Mesenchymal stem cell (in vitro differentiated cells and primary cell): ENCODE data around the gene PPP6R2.
A peak's percentile ranks its signal among the peaks of the same experiment; 100 is the strongest.

Experiments used
- DNase-seq: peaks from one replicate; pipeline ENCODE4 v3.0.0-alpha.2; 2013
- H2AFZ ChIP-seq: one replicate; pipeline ENCODE4 v1.6.1; 2013; ENCODE audit warnings: low read depth, mild to moderate bottlenecking, control low read depth, inconsistent platforms, low read length, moderate library complexity
- H2AK5ac ChIP-seq: 2 replicates; pipeline ENCODE4 v1.6.1; 2013; ENCODE audit warnings: low read length, moderate library complexity, mild to moderate bottlenecking, inconsistent platforms; ENCODE audit not compliant: severe bottlenecking
- H2BK120ac ChIP-seq: one replicate; pipeline ENCODE4 v1.6.1; 2013; ENCODE audit warnings: low read depth, mild to moderate bottlenecking, inconsistent platforms, low read length, moderate library complexity
- H2BK12ac ChIP-seq, 2 experiments: one replicate each; pipeline ENCODE4 v1.6.1; 2013; ENCODE audit warnings: inconsistent platforms in 2 of 2, low read length in 2 of 2, mild to moderate bottlenecking in 2 of 2, moderate library complexity in 2 of 2, control low read depth in 1 of 2
- H2BK15ac ChIP-seq: one replicate; pipeline ENCODE4 v1.6.1; 2013; ENCODE audit warnings: mild to moderate bottlenecking, low read depth, inconsistent platforms; ENCODE audit not compliant: poor library complexity, severe bottlenecking
- H2BK5ac ChIP-seq: 2 replicates; pipeline ENCODE4 v1.6.1; 2013; ENCODE audit warnings: low read depth, mild to moderate bottlenecking, low read length, control low read depth, inconsistent platforms; ENCODE audit not compliant: poor library complexity, severe bottlenecking
- H3K14ac ChIP-seq, 2 experiments: one replicate each; pipeline ENCODE4 v1.6.1; 2013; ENCODE audit warnings: inconsistent platforms in 2 of 2, low read length in 2 of 2, control low read depth in 1 of 2, mild to moderate bottlenecking in 1 of 2, moderate library complexity in 1 of 2
- H3K18ac ChIP-seq, 2 experiments: one replicate each; pipeline ENCODE4 v1.6.1; 2013; ENCODE audit warnings: inconsistent platforms in 2 of 2, low read length in 2 of 2, control low read depth in 1 of 2, low read depth in 1 of 2, mild to moderate bottlenecking in 1 of 2
- H3K23ac ChIP-seq, 2 experiments: one replicate each; pipeline ENCODE4 v1.6.1; 2013; ENCODE audit warnings: inconsistent platforms in 2 of 2, low read length in 2 of 2, mild to moderate bottlenecking in 2 of 2, moderate library complexity in 2 of 2, control low read depth in 1 of 2
- H3K27ac ChIP-seq: 2 replicates; pipeline ENCODE4 v1.5.1; 2013; ENCODE audit warnings: mild to moderate bottlenecking, moderate library complexity, low read length, control low read depth, inconsistent platforms; ENCODE audit not compliant: poor library complexity, severe bottlenecking
- H3K27me3 ChIP-seq, 2 experiments: 2 replicates each; pipeline versions ENCODE4 v1.6.1 to v1.7.0; 2013; ENCODE audit warnings: low read length in 2 of 2, mild to moderate bottlenecking in 2 of 2, moderate library complexity in 2 of 2, control low read depth in 1 of 2, inconsistent platforms in 1 of 2; ENCODE audit not compliant: control insufficient read depth in 1 of 2, insufficient read depth in 1 of 2
- H3K36me3 ChIP-seq, 2 experiments: 2 replicates each; pipeline versions ENCODE4 v1.6.1 to v1.7.0; 2013; ENCODE audit warnings: low read length in 2 of 2, control low read depth in 1 of 2, inconsistent platforms in 1 of 2, low read depth in 1 of 2, mild to moderate bottlenecking in 1 of 2; ENCODE audit not compliant: insufficient read depth in 2 of 2, control insufficient read depth in 1 of 2
- H3K4ac ChIP-seq, 2 experiments: one replicate each; pipeline ENCODE4 v1.6.1; 2013; ENCODE audit warnings: inconsistent platforms in 2 of 2, low read length in 2 of 2, mild to moderate bottlenecking in 2 of 2, moderate library complexity in 2 of 2, control low read depth in 1 of 2, low read depth in 1 of 2
- H3K4me1 ChIP-seq: 2 replicates; pipeline ENCODE4 v1.6.1; 2013; ENCODE audit warnings: low read depth, low read length, control low read depth; ENCODE audit not compliant: control insufficient read depth, insufficient read depth
- H3K4me2 ChIP-seq: 2 replicates; pipeline ENCODE4 v1.6.1; 2013; ENCODE audit warnings: low read length, mild to moderate bottlenecking, inconsistent platforms; ENCODE audit not compliant: poor library complexity, severe bottlenecking
- H3K4me3 ChIP-seq, 2 experiments: 2 replicates each; pipeline versions ENCODE4 v1.5.1 to v1.7.0; 2013; ENCODE audit warnings: low read length in 2 of 2, mild to moderate bottlenecking in 2 of 2, control low read depth in 1 of 2, low read depth in 1 of 2; ENCODE audit not compliant: insufficient read depth in 1 of 2
- H3K79me1 ChIP-seq: replicated peaks from 2 replicates; pipeline ENCODE4 v1.6.1; 2013; ENCODE audit warnings: mild to moderate bottlenecking, control low read depth, low read length, inconsistent platforms; ENCODE audit not compliant: poor library complexity, severe bottlenecking
- H3K9ac ChIP-seq: 2 replicates; pipeline ENCODE4 v1.7.0; 2013; ENCODE audit warnings: mild to moderate bottlenecking, low read length, moderate library complexity
- H3K9me3 ChIP-seq: 2 replicates; pipeline ENCODE4 v1.7.0; 2013; ENCODE audit warnings: mild to moderate bottlenecking, low read length; ENCODE audit not compliant: control insufficient read depth
- H4K8ac ChIP-seq: one replicate; pipeline ENCODE4 v1.6.1; 2013; ENCODE audit warnings: inconsistent platforms, mild to moderate bottlenecking, low read length, moderate library complexity
- H4K91ac ChIP-seq: one replicate; pipeline ENCODE4 v1.6.1; 2013; ENCODE audit warnings: mild to moderate bottlenecking, low read length, inconsistent platforms
- WGBS: methylation state at CpG from one replicate; pipeline ENCODE4 v1.1.7; 2013; ENCODE audit warnings: mixed read lengths; 5-methylcytosine and 5-hydroxymethylcytosine counted together

PPP6R2 gene

DNA sequence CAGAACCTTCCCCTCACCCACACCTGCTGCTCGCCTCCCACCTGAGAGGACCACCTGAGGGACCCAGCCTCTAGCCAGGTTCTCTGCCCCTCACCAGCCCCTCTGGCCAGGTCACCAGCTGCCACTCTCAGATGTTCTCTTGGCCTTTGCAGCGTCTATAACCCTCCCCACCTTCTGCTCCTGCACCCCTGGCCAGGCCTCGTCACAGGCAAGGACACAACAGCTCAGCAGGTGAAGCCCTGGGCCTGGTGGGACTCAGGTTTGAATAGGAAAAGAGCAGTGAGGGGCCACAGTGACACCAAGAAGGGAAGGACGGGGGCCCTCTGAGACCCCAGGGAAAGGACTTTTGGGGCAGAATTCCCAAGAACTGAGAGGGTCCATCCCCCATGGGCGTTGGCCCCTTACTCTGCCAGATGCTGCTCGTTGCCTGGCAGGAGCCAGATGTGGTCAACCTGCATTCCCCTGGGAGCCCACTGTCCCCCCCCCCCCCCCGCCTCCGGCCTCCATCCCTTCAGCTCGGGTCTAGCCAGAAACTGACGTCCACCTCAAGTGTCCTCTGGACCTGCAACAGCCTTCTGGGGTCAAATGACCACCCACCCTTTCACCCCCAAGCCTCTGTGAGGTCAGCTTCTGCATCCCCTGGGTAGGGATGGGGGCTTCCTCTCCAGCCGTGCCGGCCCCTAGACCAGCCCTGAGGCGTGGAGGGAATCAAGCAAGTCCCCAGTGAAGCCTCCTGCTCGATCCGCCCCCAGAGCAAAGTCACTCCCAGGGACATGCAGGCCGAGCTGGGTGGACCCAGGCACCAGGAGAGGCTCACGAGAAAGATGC, 103.0 kb downstream of the PPP6R2 start:
- Histone ChIP-seq H2BK12ac (no peak overlapping the region), H3K27me3 (no peaks in the 10 kb centered on the region), H3K9me3 (no peaks in the 10 kb centered on the region), H3K14ac (no peak overlapping the region), H2BK15ac (no peak overlapping the region), H3K4me2 (no peak overlapping the region), H3K4me1 (peaks cover 21% of the 10 kb centered on the region), H3K18ac (no peak overlapping the region), H3K23ac (no peak overlapping the region), H3K9ac (no peak overlapping the region), H3K27ac (no peak overlapping the region), H3K4ac (no peak overlapping the region), H2AK5ac (no peak overlapping the region), H2BK120ac (no peak overlapping the region), H2BK5ac (no peak overlapping the region), H3K79me1 (peaks cover 9% of the 10 kb centered on the region), H4K91ac (no peak overlapping the region), H3K36me3 (peaks cover 70 to 76% of the 10 kb centered on the region in 2 experiments), H2AFZ (no peak overlapping the region), H4K8ac (peak overlapping the region; percentile 12), H3K4me3 (no peak overlapping the region)
- WGBS, result 93% methylated on average over 15 of the region's 17 CpGs
- no peak for DNase-seq

DNA sequence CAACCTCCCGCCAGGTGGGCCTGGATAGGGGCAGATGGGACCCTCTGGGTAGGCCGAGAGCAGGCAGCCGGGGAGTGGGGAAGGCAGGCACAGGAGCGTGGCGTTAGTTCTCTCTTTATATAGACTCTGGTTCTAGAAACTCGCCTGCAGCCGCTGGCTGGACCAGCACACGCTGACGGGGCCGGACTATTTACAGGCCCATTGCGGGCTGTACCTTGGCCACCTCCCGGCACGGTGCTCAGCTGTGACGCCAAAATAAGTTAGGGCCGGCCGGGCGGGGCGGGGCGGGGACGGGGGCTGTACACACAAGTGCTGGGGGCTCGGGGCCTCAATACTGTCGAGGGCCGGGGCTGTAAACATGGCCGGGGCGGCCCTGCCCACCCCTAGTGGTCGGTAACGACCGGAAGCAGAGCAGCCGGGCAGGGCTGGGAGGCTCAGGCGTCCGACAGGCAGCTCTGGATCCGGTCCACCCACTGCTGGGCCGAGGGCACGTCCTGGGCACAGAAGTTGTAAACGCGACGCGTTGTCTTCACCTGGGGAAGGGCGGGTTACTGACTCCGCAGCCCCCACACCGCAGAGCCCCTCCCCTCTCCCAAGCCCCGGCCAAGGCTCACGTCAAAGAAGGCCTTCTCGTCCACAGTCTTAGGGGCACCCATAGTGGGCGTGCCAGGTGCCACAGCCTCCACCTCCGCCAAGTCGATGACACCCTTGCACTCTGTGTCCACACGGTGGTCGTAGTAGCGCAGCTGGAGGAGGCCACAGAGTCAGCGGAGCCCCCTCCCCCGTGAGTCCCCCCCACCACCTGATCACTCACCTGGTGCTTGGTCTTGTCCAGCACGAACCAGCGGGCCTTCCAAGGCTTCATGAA, 103.8 kb downstream of the PPP6R2 start:
- no peak overlapping the region for H2AFZ ChIP-seq
- no peak overlapping the region for H3K9ac ChIP-seq
- H3K4me2 ChIP-seq, result no peak overlapping the region
- no peak overlapping the region for H2AK5ac ChIP-seq
- no peaks in the 10 kb centered on the region for H3K9me3 ChIP-seq
- H3K18ac ChIP-seq, result no peak overlapping the region
- no peak overlapping the region for H2BK120ac ChIP-seq
- no peak overlapping the region for H2BK15ac ChIP-seq
- 92% methylated on average over 54 of the region's 54 CpGs for WGBS
- peaks cover 67 to 70% of the 10 kb centered on the region in 2 experiments for H3K36me3 ChIP-seq
- no peak overlapping the region for H4K8ac ChIP-seq
- no peak overlapping the region for H3K14ac ChIP-seq
- H3K79me1 ChIP-seq, result peaks cover 9% of the 10 kb centered on the region
- no peak overlapping the region for H2BK12ac ChIP-seq
- DNase-seq, result no peak
- no peak overlapping the region for H3K27ac ChIP-seq
- H3K4me3 ChIP-seq, result no peak overlapping the region
- no peak overlapping the region for H3K4ac ChIP-seq
- peaks cover 20% of the 10 kb centered on the region for H3K4me1 ChIP-seq
- no peaks in the 10 kb centered on the region for H3K27me3 ChIP-seq
- no peak overlapping the region for H2BK5ac ChIP-seq
- no peak overlapping the region for H3K23ac ChIP-seq
- no peak overlapping the region for H4K91ac ChIP-seq

DNA sequence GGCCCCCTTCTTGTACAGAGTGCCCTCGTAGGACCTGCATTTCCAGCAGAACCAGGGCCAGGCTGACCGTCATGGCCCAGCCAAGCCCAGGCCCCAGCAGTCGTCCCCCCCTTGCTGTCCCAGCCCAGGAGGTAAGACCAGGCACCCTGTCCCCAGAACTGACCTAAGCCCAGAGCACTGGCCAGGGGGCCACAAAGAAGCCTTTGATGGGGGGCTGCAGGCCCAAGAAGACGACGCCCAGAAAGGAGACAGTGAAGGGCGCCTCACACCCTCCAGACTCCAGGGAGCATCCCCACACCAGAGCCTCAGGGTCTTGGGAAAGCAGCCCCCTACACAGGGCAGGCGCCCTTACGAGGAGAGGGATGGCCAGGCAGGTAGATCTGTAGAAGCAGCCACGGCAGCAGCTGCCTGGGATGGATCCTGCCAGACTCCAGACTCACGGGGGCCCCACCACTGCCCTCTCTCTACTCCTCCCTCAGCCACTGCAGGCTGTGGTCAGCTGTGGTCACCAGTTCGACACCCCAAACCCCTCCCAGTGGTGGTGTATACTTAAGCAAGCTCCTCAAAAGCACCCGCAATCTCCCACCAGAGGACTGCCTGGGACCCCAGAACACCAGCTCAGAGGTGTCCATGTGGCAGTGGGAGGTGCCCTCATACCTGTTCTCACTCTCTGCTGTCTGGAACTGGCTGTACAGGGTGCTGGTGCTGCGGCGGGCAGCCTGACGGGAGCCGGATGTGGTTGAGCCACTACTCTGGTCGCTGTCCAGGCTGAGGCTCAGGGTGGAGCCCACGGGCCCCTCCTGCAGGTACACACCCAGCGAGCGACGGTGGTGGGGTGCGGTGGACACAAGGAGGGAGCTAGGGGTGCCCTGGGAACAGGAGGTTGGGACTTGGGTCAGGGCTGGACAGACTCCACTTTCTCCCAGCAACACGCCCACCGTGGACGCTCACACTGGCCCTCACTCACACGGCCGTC, 104.7 kb downstream of the PPP6R2 start:
- H2BK12ac ChIP-seq, result no peak overlapping the region
- H3K27me3 ChIP-seq, result no peaks in the 10 kb centered on the region
- no peak overlapping the region for H3K27ac ChIP-seq
- no peak overlapping the region for H2BK120ac ChIP-seq
- no peak overlapping the region for H4K8ac ChIP-seq
- H3K36me3 ChIP-seq, result peaks cover 67 to 69% of the 10 kb centered on the region in 2 experiments
- H3K23ac ChIP-seq, result no peak overlapping the region
- no peak overlapping the region for H2BK5ac ChIP-seq
- H2AFZ ChIP-seq, result no peak overlapping the region
- WGBS, result 97% methylated on average over 25 of the region's 27 CpGs
- no peak overlapping the region for H3K18ac ChIP-seq
- H3K79me1 ChIP-seq, result peaks cover 9% of the 10 kb centered on the region
- H4K91ac ChIP-seq, result no peak overlapping the region
- peaks cover 20% of the 10 kb centered on the region for H3K4me1 ChIP-seq
- no peaks in the 10 kb centered on the region for H3K9me3 ChIP-seq
- no peak overlapping the region for H2BK15ac ChIP-seq
- no peak overlapping the region for H2AK5ac ChIP-seq
- no peak overlapping the region for H3K4ac ChIP-seq
- H3K4me2 ChIP-seq, result no peak overlapping the region
- H3K4me3 ChIP-seq, result no peak overlapping the region
- H3K9ac ChIP-seq, result no peak overlapping the region
- DNase-seq, result no peak
- no peak overlapping the region for H3K14ac ChIP-seq
